ENCODE data around the gene NOC4L. TPM values are rescaled to one million over a fixed set of nuclear protein-coding genes. Genes with fewer than 3 reads are reported as not detected.

The NOC4L gene
- total and polyA plus RNA-seq, 2 of the 4 experiments (the other 2 are of a cell fraction): 5.2 to 13.4 TPM

GRCh38 chr12:132103542-132104308 is 40.5 kb upstream of the NOC4L start (continued):
- no peak for TF ChIP-seq USF2 (IDR thresholded peaks at IDR 0.05; ENCODE audit: low read depth, low read length)

GRCh38 chr12:132105467-132105866 is 38.8 kb upstream of the NOC4L start:
- ATAC-seq (ENCODE audit: low read depth) (no peak), DNase-seq (no peak)
- dilution Hi-C loops (cut with HindIII; ENCODE audit: low sequenced_read_pairs, unreplicated experiment) (no loop called here), in situ Hi-C loops (cut with MboI; ENCODE audit: low sequenced_read_pairs) (no loop called here), intact Hi-C loops (cut with micrococcal nuclease) (no loop called here)
- TF ChIP-seq FOS (IDR thresholded peaks at IDR 0.05; ENCODE audit: low read depth, low read length) (no peak), USF2 (IDR thresholded peaks at IDR 0.05; ENCODE audit: low read depth, low read length) (no peak), RFX5 (IDR thresholded peaks at IDR 0.05; ENCODE audit: low read depth, low read length) (no peak), NFE2L2 (IDR thresholded peaks at IDR 0.05; ENCODE audit: low read depth, low read length) (no peak)
- Histone ChIP-seq H3K27me3 (ENCODE audit: control insufficient read depth, insufficient read depth, low read length) (no peaks in the 10 kb centered on the region), H2BK5ac (ENCODE audit: low read depth, low read length, poor library complexity, severe bottlenecking) (no peak overlapping the region), H3K4me2 (ENCODE audit: low read depth, low read length) (no peak overlapping the region), H4K5ac (ENCODE audit: low read depth, low read length) (no peak overlapping the region), H2AK9ac (replicated peaks; ENCODE audit: low read depth, low read length, poor library complexity) (no peak overlapping the region), H2AFZ (replicated peaks; ENCODE audit: low read length, poor library complexity) (no peak overlapping the region), H3K56ac (ENCODE audit: extremely low read depth, insufficient read depth, low read length) (no peak overlapping the region), H3K9ac (ENCODE audit: low read depth, low read length) (no peak overlapping the region), H3K9me1 (ENCODE audit: insufficient read depth, low read length) (0 out of 2 replicates have a peak, but pooled peaks cover 3% of the 10 kb centered on the region), H4K20me1 (ENCODE audit: insufficient read depth, low read length) (no peaks in the 10 kb centered on the region; the same call in 1 of the 2 replicates), H3K4me3 (ENCODE audit: insufficient read depth, low read depth, low read length) (no peak overlapping the region), H3K4ac (ENCODE audit: low read depth, low read length) (no peak overlapping the region), H3K4me1 (ENCODE audit: control insufficient read depth, insufficient read depth, low read length) (peaks cover 2% of the 10 kb centered on the region; the same call in 1 of the 2 replicates), H2BK20ac (ENCODE audit: low read depth, low read length) (no peak overlapping the region), H3K9me3 (ENCODE audit: control insufficient read depth, insufficient read depth, low read length) (no peaks in the 10 kb centered on the region), H3K23ac (ENCODE audit: low read depth, low read length) (no peak overlapping the region), H4K91ac (ENCODE audit: insufficient read depth, low read depth, low read length) (no peak overlapping the region), H3K18ac (ENCODE audit: low read depth, low read length) (no peak overlapping the region), H2BK120ac (ENCODE audit: low read depth, low read length) (no peak overlapping the region), H3K27ac (ENCODE audit: insufficient read depth, low read length) (no peak overlapping the region), H3K14ac (replicated peaks; ENCODE audit: low read depth, low read length) (no peak overlapping the region), H3K79me1 (ENCODE audit: low read depth in 1 of 2, low read length in 2 of 2) (peaks cover 4 to 5% of the 10 kb centered on the region in 2 experiments; a peak in 3 of 4 replicates), H4K8ac (ENCODE audit: low read depth in 2 of 2, low read length in 2 of 2) (no peak overlapping the region), H3K36me3 (ENCODE audit: control insufficient read depth, insufficient read depth, low read length) (peaks cover 14% of the 10 kb centered on the region), H2AK5ac (ENCODE audit: low read depth, low read length) (no peak overlapping the region), H2BK15ac (ENCODE audit: low read depth, low read length) (no peak overlapping the region)
- CTCF ChIA-PET: interaction anchor here (0.6 kb wide), 1 partner anchor 289 kb away, joined by 5 read pairs; no protein-coding TSS in a partner anchor
- no TSS peak for BruUV-seq (replicated peaks)
- POLR2A ChIA-PET (ENCODE audit: unreplicated experiment): interaction anchor here (0.7 kb wide), 1 partner anchor 19 kb away, joined by 6 read pairs; no protein-coding TSS in a partner anchor
- 83% methylated on average over 2 of the region's 6 CpGs; no CpG with 5 or more reads in 1 of the 2 experiments for WGBS, 2 experiments (ENCODE audit: extremely low coverage in 2 of 2, insufficient read length in 1 of 2)
